ENCODE measurements around the gene DNAJB12.

DNA sequence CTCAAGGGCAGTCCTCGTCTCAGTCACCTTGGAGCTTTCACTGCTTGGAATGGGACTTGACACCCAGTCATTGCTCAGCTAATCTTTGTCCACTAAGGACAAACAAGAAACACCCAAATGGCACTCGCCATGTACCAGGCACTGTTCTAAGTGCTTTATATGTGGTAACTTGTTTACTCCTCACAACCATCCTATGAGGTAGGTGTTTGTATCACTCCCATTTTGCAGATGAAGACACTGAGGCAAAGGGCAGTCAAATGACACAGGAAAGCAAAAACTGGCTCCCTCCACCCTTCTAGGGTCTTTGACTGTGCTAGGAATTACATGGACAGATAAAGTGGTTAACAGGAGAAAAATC, 24.7 kb downstream of the DNAJB12 start:
- TF ChIP-seq POLR2A (IDR thresholded peaks at IDR 0.05; ENCODE audit: low read depth, low read length) (no peak), EED (IDR thresholded peaks at IDR 0.05; ENCODE audit: low read depth) (no peak), CEBPB (IDR thresholded peaks at IDR 0.05; ENCODE audit: borderline replicate concordance in 1 of 2, low read depth in 2 of 2, low read length in 2 of 2) (no peak)
- TF ChIP-seq, protein P1, sequence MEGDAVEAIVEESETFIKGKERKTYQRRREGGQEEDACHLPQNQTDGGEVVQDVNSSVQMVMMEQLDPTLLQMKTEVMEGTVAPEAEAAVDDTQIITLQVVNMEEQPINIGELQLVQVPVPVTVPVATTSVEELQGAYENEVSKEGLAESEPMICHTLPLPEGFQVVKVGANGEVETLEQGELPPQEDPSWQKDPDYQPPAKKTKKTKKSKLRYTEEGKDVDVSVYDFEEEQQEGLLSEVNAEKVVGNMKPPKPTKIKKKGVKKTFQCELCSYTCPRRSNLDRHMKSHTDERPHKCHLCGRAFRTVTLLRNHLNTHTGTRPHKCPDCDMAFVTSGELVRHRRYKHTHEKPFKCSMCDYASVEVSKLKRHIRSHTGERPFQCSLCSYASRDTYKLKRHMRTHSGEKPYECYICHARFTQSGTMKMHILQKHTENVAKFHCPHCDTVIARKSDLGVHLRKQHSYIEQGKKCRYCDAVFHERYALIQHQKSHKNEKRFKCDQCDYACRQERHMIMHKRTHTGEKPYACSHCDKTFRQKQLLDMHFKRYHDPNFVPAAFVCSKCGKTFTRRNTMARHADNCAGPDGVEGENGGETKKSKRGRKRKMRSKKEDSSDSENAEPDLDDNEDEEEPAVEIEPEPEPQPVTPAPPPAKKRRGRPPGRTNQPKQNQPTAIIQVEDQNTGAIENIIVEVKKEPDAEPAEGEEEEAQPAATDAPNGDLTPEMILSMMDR (IDR thresholded peaks at IDR 0.05 in 2 of 3, conservative IDR thresholded peaks at IDR 0.05 in 1 of 3; ENCODE audit: control insufficient read depth in 2 of 3, extremely low read depth in 1 of 3, insufficient read depth in 1 of 3, low read depth in 3 of 3, low read length in 3 of 3): no peak

Data from GM12878 (cell line).